PFSK-1 (cell line): Measurements from ENCODE around the gene TEKT5.

ENCODE experiments used
- POLR2AphosphoS5 ChIP-seq: IDR thresholded peaks from 2 replicates; pipeline ENCODE4 v1.6.1; 2012; ENCODE audit warnings: low read depth, mild to moderate bottlenecking, control low read depth, low read length, moderate library complexity
- REST ChIP-seq, 2 experiments: IDR thresholded peaks; 2 replicates each; pipeline versions ENCODE4 v1.6.1 to v1.8.0; 2011 to 2012; ENCODE audit warnings: low read depth in 2 of 2, low read length in 2 of 2, control low read depth in 1 of 2, inconsistent platforms in 1 of 2, mild to moderate bottlenecking in 1 of 2, moderate library complexity in 1 of 2; ENCODE audit not compliant: insufficient read depth in 1 of 2
- SIN3A ChIP-seq: IDR thresholded peaks from 2 replicates; pipeline ENCODE4 v1.6.1; 2012; ENCODE audit warnings: mild to moderate bottlenecking, low read length, moderate library complexity, borderline replicate concordance; ENCODE audit not compliant: insufficient read depth
- TAF1 ChIP-seq: IDR thresholded peaks from 2 replicates; pipeline ENCODE4 v1.6.1; 2012; ENCODE audit warnings: low read length, control low read depth, borderline replicate concordance; ENCODE audit not compliant: insufficient read depth

GRCh38 chr16:10600782-10601443, 93.8 kb downstream of the TEKT5 start:
- TF ChIP-seq POLR2AphosphoS5 (no peak), SIN3A (no peak), REST (IDR thresholded peaks at IDR 0.05; ENCODE audit: insufficient read depth in 1 of 2, low read depth in 2 of 2, low read length in 2 of 2) (no peak), TAF1 (no peak)
